K562 (cell line): ENCODE results near the gene INPP5D. TPM values are rescaled to one million over a fixed set of nuclear protein-coding genes. Genes with fewer than 3 reads are reported as not detected.

ENCODE experiments used
- ASH1L ChIP-seq: fragments of 450-650 bp; IDR thresholded peaks from 2 replicates; pipeline ENCODE4 v1.6.1; 2018; ENCODE audit warnings: borderline replicate concordance, mild to moderate bottlenecking, low read depth; ENCODE audit not compliant: partially characterized antibody
- GABPB2 ChIP-seq: fragments of 250-450 bp; sonication (Bioruptor Pico); conservative IDR thresholded peaks from 2 replicates; pipeline ENCODE4 v1.5.1; 2021; ENCODE audit warnings: mild to moderate bottlenecking
- IRF2 ChIP-seq: sonication (generic); formaldehyde crosslinking; IDR thresholded peaks from 2 replicates; pipeline ENCODE4 v1.8.1; 2022; ENCODE audit warnings: mild to moderate bottlenecking, missing genetic modification reagents
- L3MBTL2 ChIP-seq: fragments of 450-650 bp; IDR thresholded peaks from 2 replicates; pipeline ENCODE4 v1.6.1; 2016; ENCODE audit warnings: mild to moderate bottlenecking, moderate library complexity
- MCM3 ChIP-seq: fragments of 450-650 bp; IDR thresholded peaks from 2 replicates; pipeline ENCODE4 v1.6.1; 2016
- NCOA2 ChIP-seq, 2 experiments: fragments of 450-650 bp; IDR thresholded peaks; 2 replicates each; pipeline ENCODE4 v1.6.1; 2018; ENCODE audit warnings: mild to moderate bottlenecking in 2 of 2, moderate library complexity in 1 of 2; ENCODE audit not compliant: partially characterized antibody in 2 of 2
- SREBF1 ChIP-seq: fragments of 150-350 bp; IDR thresholded peaks from 2 replicates; pipeline ENCODE4 v1.6.1; 2014; ENCODE audit warnings: antibody characterized with exemption, low read depth, low read length, borderline replicate concordance
- STAT5A ChIP-seq: IDR thresholded peaks from 2 replicates; pipeline ENCODE4 v1.6.1; 2012; ENCODE audit warnings: low read length, inconsistent platforms, borderline replicate concordance
- TOE1 ChIP-seq, 2 experiments: fragments of 450-650 bp in 1 of 2; sonication (generic) in 1 of 2; formaldehyde crosslinking in 1 of 2; IDR thresholded peaks; 2 replicates each; pipeline versions ENCODE4 v1.7.1 to v1.8.0; 2016 to 2022; ENCODE audit warnings: borderline replicate concordance in 2 of 2, mild to moderate bottlenecking in 2 of 2, antibody characterized with exemption in 1 of 2, inconsistent platforms in 1 of 2, low read depth in 1 of 2, missing genetic modification reagents in 1 of 2, moderate library complexity in 1 of 2
- TSC22D4 ChIP-seq: fragments of 450-650 bp; IDR thresholded peaks from 2 replicates; pipeline ENCODE4 v1.6.1; 2016; ENCODE audit warnings: missing genetic modification characterization, missing biosample characterization, control low read depth
- ZKSCAN1 ChIP-seq: fragments of 150-350 bp; IDR thresholded peaks from 2 replicates; pipeline ENCODE4 v1.6.1; 2016; ENCODE audit warnings: low read depth, low read length
- ZNF41 ChIP-seq: fragments of 250-450 bp; sonication (Bioruptor Pico); conservative IDR thresholded peaks from 2 replicates; pipeline ENCODE4 v1.4.0; 2020; ENCODE audit warnings: mild to moderate bottlenecking
- ZNF644 ChIP-seq: fragments of 200-800 bp; sonication (Bioruptor generic); IDR thresholded peaks from 2 replicates; pipeline ENCODE4 v1.6.1; 2016; ENCODE audit warnings: low read depth, missing genetic modification characterization, missing compliant biosample characterization
- polyA plus RNA-seq, 8 experiments: library from polyadenylated mRNA; depleted of rRNA in 4 of 8; stranded (reverse) in 5 of 8; unstranded in 3 of 8; fragments of >200 nt; fragmentation: Nextera tagmentation in 2 of 8; fragmentation: Illumina TruSeq in 1 of 8; extraction: Ambion mirVana in 2 of 8; extraction: Trizol in 1 of 8; gene quantifications; 2 replicates each; pipeline versions ENCODE4 v1.2.1 to v1.2.3, GENCODE V29; 2011 to 2014; ENCODE audit warnings: inconsistent platforms in 1 of 8, missing spikeins in 1 of 8
- total RNA-seq, 7 experiments: library from RNA; depleted of rRNA in 6 of 7; stranded (reverse); fragments of >200 nt in 6 of 7; fragmentation: Illumina TruSeq in 2 of 7; extraction: Trizol in 2 of 7; gene quantifications; 2 replicates each; pipeline versions ENCODE4 v1.2.1 to v1.2.3, GENCODE V29; 2011 to 2021; ENCODE audit warnings: low replicate concordance in 1 of 7
- TF ChIP-seq, protein P1 (sequence below): sonication (generic); formaldehyde crosslinking; IDR thresholded peaks from 2 replicates; pipeline ENCODE4 v1.8.1; 2023; ENCODE audit warnings: mild to moderate bottlenecking, missing genetic modification reagents
- TF ChIP-seq, protein P2 (sequence below): sonication (generic); formaldehyde crosslinking; IDR thresholded peaks from 2 replicates; pipeline ENCODE4 v1.8.1; 2022; ENCODE audit warnings: missing genetic modification reagents
- TF ChIP-seq, protein P3 (sequence below): sonication (generic); formaldehyde crosslinking; IDR thresholded peaks from 2 replicates; pipeline ENCODE4 v1.8.0; 2023; ENCODE audit warnings: mild to moderate bottlenecking, missing genetic modification reagents
- TF ChIP-seq, protein P4 (sequence below): fragments of 250-450 bp; sonication (Bioruptor Pico); IDR thresholded peaks from 2 replicates; pipeline ENCODE4 v1.5.0; 2021
- TF ChIP-seq, protein P5 (sequence below): fragments of 250-450 bp; sonication (Bioruptor Pico); IDR thresholded peaks from 2 replicates; pipeline ENCODE4 v1.4.0; 2020; ENCODE audit warnings: mild to moderate bottlenecking, moderate library complexity

INPP5D gene
- total and polyA plus RNA-seq, 9 of the 15 experiments (the other 6 are each of a cell fraction or from before 2014, with no cell fraction given), result 0.55 to 6.2 (median 2.2) TPM

DNA sequence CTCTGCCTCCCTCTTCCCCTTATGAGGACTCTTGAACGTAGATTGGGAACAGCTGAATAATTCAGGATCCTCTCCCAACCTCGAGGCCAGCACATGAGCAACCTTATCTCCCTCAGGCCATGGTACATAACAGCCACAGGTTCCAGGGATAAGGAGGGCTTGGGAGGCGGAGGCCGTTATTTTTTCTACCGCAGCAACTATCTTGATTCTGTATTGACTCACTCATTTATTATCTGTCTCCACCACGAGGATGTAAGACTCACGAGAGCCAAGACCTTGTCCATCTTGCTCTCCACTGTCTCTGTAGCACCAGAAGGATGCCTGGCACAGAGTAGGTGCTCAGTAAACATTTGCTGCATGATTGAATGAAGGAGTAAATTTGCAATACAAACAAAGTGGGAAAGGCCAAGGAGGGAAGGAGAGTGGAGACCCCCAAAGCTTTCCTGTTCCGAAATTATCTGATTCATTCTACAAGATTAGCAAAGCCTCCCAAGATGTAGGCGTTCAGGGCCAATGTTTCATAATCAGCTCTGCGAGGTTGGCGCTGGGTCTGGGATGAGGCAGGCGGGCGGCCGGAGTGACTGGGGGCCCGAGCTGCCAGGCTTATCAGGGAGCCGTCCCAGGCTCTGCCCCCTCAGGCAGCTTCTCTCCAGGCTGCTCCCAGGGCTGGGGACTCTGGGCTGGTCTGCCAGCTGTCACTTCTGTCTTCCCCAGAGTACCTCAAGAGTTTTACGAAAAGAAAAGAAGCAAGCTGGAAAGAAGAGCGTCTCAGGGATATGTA is 31.6 kb downstream of the INPP5D start (continued):
- TF ChIP-seq L3MBTL2 (peak; percentile 95), ASH1L (no peak), TOE1 (IDR thresholded peaks at IDR 0.05; ENCODE audit: borderline replicate concordance) (peak; percentile 68; the same call in 1 of the 2 replicates), TOE1 (CRISPR knock-in tag; IDR thresholded peaks at IDR 0.05; ENCODE audit: borderline replicate concordance, low read depth) (no peak), NCOA2 (IDR thresholded peaks at IDR 0.05; ENCODE audit: partially characterized antibody in 2 of 2) (peak in 1 of 2 experiments; percentile 78), TSC22D4 (tag) (no peak), ZNF644 (tag) (peak; percentile 89), SREBF1 (no peak), MCM3 (no peak), IRF2 (CRISPR knock-in tag) (no peak), GABPB2 (CRISPR knock-in tag) (no peak), ZKSCAN1 (peak; percentile 95), ZNF41 (CRISPR knock-in tag) (no peak), STAT5A (peak; percentile 93)
- TF ChIP-seq, protein P1, sequence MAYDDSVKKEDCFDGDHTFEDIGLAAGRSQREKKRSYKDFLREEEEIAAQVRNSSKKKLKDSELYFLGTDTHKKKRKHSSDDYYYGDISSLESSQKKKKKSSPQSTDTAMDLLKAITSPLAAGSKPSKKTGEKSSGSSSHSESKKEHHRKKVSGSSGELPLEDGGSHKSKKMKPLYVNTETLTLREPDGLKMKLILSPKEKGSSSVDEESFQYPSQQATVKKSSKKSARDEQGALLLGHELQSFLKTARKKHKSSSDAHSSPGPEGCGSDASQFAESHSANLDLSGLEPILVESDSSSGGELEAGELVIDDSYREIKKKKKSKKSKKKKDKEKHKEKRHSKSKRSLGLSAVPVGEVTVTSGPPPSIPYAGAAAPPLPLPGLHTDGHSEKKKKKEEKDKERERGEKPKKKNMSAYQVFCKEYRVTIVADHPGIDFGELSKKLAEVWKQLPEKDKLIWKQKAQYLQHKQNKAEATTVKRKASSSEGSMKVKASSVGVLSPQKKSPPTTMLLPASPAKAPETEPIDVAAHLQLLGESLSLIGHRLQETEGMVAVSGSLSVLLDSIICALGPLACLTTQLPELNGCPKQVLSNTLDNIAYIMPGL (CRISPR knock-in tag), result no peak
- TF ChIP-seq, protein P2, sequence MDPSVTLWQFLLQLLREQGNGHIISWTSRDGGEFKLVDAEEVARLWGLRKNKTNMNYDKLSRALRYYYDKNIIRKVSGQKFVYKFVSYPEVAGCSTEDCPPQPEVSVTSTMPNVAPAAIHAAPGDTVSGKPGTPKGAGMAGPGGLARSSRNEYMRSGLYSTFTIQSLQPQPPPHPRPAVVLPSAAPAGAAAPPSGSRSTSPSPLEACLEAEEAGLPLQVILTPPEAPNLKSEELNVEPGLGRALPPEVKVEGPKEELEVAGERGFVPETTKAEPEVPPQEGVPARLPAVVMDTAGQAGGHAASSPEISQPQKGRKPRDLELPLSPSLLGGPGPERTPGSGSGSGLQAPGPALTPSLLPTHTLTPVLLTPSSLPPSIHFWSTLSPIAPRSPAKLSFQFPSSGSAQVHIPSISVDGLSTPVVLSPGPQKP (CRISPR knock-in tag), result no peak
- TF ChIP-seq, protein P3, sequence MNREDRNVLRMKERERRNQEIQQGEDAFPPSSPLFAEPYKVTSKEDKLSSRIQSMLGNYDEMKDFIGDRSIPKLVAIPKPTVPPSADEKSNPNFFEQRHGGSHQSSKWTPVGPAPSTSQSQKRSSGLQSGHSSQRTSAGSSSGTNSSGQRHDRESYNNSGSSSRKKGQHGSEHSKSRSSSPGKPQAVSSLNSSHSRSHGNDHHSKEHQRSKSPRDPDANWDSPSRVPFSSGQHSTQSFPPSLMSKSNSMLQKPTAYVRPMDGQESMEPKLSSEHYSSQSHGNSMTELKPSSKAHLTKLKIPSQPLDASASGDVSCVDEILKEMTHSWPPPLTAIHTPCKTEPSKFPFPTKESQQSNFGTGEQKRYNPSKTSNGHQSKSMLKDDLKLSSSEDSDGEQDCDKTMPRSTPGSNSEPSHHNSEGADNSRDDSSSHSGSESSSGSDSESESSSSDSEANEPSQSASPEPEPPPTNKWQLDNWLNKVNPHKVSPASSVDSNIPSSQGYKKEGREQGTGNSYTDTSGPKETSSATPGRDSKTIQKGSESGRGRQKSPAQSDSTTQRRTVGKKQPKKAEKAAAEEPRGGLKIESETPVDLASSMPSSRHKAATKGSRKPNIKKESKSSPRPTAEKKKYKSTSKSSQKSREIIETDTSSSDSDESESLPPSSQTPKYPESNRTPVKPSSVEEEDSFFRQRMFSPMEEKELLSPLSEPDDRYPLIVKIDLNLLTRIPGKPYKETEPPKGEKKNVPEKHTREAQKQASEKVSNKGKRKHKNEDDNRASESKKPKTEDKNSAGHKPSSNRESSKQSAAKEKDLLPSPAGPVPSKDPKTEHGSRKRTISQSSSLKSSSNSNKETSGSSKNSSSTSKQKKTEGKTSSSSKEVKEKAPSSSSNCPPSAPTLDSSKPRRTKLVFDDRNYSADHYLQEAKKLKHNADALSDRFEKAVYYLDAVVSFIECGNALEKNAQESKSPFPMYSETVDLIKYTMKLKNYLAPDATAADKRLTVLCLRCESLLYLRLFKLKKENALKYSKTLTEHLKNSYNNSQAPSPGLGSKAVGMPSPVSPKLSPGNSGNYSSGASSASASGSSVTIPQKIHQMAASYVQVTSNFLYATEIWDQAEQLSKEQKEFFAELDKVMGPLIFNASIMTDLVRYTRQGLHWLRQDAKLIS (CRISPR knock-in tag), result no peak
- TF ChIP-seq, protein P4, sequence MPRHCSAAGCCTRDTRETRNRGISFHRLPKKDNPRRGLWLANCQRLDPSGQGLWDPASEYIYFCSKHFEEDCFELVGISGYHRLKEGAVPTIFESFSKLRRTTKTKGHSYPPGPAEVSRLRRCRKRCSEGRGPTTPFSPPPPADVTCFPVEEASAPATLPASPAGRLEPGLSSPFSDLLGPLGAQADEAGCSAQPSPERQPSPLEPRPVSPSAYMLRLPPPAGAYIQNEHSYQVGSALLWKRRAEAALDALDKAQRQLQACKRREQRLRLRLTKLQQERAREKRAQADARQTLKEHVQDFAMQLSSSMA (CRISPR knock-in tag), result no peak
- TF ChIP-seq, protein P5, sequence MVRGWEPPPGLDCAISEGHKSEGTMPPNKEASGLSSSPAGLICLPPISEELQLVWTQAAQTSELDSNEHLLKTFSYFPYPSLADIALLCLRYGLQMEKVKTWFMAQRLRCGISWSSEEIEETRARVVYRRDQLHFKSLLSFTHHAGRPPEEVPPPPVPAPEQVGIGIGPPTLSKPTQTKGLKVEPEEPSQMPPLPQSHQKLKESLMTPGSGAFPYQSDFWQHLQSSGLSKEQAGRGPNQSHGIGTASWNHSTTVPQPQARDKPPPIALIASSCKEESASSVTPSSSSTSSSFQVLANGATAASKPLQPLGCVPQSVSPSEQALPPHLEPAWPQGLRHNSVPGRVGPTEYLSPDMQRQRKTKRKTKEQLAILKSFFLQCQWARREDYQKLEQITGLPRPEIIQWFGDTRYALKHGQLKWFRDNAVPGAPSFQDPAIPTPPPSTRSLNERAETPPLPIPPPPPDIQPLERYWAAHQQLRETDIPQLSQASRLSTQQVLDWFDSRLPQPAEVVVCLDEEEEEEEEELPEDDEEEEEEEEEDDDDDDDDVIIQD (CRISPR knock-in tag), result no peak
